Transverse colon (tissue), 4 donors: Measurements from ENCODE around the gene DIPK1B. TPM values are rescaled to one million over a fixed set of nuclear protein-coding genes. Genes with fewer than 3 reads are reported as not detected.

Experiments used
- DNase-seq: peaks from one replicate; pipeline ENCODE4 v3.0.0-alpha.2; 2019
- H3K27ac ChIP-seq, 4 donors: fragments of 200-600 bp; sonication (generic); 2 replicates each; pipeline ENCODE4 v1.5.1; 2016 to 2018; ENCODE audit warnings: inconsistent platforms in 4 of 4
- H3K27me3 ChIP-seq: fragments of 200-600 bp; sonication (generic); 2 replicates; pipeline ENCODE4 v1.5.1; 2017; ENCODE audit warnings: inconsistent platforms
- H3K36me3 ChIP-seq, 4 donors: fragments of 200-600 bp; sonication (generic); 2 replicates each; pipeline ENCODE4 v1.5.1; 2017 to 2019; ENCODE audit warnings: inconsistent platforms in 4 of 4
- H3K4me1 ChIP-seq, 4 donors: fragments of 200-600 bp; sonication (generic); 2 replicates each; pipeline ENCODE4 v1.5.1; 2017 to 2020; ENCODE audit warnings: inconsistent platforms in 4 of 4
- H3K4me3 ChIP-seq, 4 donors: fragments of 200-600 bp; sonication (generic); 1 replicate in 1 of 4; 2 replicates in 3 of 4; pipeline versions ENCODE4 v1.5.1 to v1.6.1; 2017 to 2019; ENCODE audit warnings: inconsistent platforms in 4 of 4
- H3K9me3 ChIP-seq, 2 donors: fragments of 200-600 bp; sonication (generic); 2 replicates each; pipeline ENCODE4 v1.5.1; 2017 to 2019; ENCODE audit warnings: inconsistent platforms in 2 of 2
- EP300 ChIP-seq: sonication (generic); formaldehyde crosslinking; IDR thresholded peaks from one replicate; pipeline ENCODE4 v1.6.1; 2017; ENCODE audit warnings: antibody characterized with exemption, low read depth
- POLR2A ChIP-seq: fragments of 450-650 bp; IDR thresholded peaks from one replicate; pipeline ENCODE4 v1.6.1; 2016; ENCODE audit warnings: antibody characterized with exemption, mild to moderate bottlenecking, moderate library complexity
- POLR2AphosphoS5 ChIP-seq, 3 donors: sonication (generic); formaldehyde crosslinking; IDR thresholded peaks; one replicate each; pipeline ENCODE4 v1.6.1; 2016; ENCODE audit warnings: antibody characterized with exemption in 3 of 3
- WGBS, 2 donors: methylation state at CpG; one replicate each; pipeline ENCODE4 v1.1.5; 2018; ENCODE audit warnings: low coverage in 1 of 2; 5-methylcytosine and 5-hydroxymethylcytosine counted together
- in situ Hi-C, 4 donors: fragments of 200-750 bp; cut with MboI; loops; one replicate each; pipeline versions ENCODE4 v1.15.0 to v1.15.1; 2017; ENCODE audit warnings: low sequenced_read_pairs in 3 of 4, low pct_ligation_motif_present in 1 of 4, low pct_unique_long_range_greater_than_20kb in 1 of 4
- intact Hi-C: fragments of 100-400 bp; cut with DNase I; formaldehyde crosslinking; loops from one replicate; pipeline ENCODE4 v1.15.1; 2023; ENCODE audit warnings: low total_unique reads
- total RNA-seq, 4 donors: library from RNA; depleted of rRNA; stranded (reverse); fragments of >200 nt; gene quantifications; one replicate each; pipeline ENCODE4 v1.1.0, GENCODE V29; 2016
- TF ChIP-seq, protein P1 (sequence below), 5 experiments: fragments of 200-600 bp in 3 of 5; fragments of 450-650 bp in 2 of 5; sonication (generic) in 3 of 5; IDR thresholded peaks; 1 replicate in 2 of 5; 2 replicates in 3 of 5; pipeline ENCODE4 v1.5.1; 2016 to 2017; ENCODE audit warnings: antibody characterized with exemption in 5 of 5, inconsistent platforms in 3 of 5, mild to moderate bottlenecking in 2 of 5, moderate library complexity in 1 of 5

The DIPK1B gene
- total RNA-seq, 4 donors from 2014 or later, result 3.5 to 12.3 (median 3.9) TPM

DNA sequence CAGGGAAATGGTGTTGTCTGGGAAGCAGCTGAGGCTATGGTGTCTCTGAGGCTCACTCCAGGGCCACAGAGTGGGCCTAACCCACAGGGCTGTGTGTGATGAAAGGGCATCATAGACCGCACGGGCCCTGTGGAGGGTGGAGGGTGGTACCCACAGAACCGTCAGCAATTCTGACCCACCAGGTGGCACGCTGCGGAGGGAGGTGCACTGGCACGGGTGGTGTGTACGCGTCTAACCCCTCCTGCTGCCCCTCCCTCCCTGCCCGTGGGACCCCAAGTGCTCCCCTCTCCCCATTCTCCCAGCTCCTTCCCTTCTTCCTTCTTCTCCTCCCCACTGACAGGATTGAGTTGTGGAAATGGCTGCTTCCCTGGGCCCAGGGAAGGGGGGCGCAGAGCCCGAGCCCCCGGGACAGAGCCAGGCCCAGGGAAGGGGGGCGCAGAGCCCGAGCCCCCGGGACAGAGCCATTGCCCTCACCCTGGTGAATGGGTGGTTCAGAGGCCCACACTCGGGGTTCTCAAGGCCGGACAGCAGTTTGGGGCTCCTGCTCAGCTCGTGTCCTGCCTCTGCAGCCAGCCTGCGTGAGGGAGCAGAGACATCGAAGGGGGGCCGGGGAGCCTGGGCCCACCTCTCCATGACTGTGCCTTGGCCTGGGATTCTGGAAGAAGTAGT lies 23.6 kb downstream of the DIPK1B start:
- in situ Hi-C loops, result no loop called here
- intact Hi-C loops, result no loop called here
- Histone ChIP-seq H3K27me3 (peaks cover 14% of the 10 kb centered on the region), H3K9me3 (no peaks in the 10 kb centered on the region), H3K36me3 (no peaks in the 10 kb centered on the region), H3K4me1 (peaks cover 0 to 2% (median under 1%) of the 10 kb centered on the region in 4 donors), H3K4me3 (no peak overlapping the region), H3K27ac (no peak overlapping the region)
- DNase-seq, result no peak
- TF ChIP-seq POLR2AphosphoS5 (IDR thresholded peaks at IDR 0.05), result no peak
- no peak for TF ChIP-seq EP300
- TF ChIP-seq POLR2A, result no peak
- TF ChIP-seq, protein P1, sequence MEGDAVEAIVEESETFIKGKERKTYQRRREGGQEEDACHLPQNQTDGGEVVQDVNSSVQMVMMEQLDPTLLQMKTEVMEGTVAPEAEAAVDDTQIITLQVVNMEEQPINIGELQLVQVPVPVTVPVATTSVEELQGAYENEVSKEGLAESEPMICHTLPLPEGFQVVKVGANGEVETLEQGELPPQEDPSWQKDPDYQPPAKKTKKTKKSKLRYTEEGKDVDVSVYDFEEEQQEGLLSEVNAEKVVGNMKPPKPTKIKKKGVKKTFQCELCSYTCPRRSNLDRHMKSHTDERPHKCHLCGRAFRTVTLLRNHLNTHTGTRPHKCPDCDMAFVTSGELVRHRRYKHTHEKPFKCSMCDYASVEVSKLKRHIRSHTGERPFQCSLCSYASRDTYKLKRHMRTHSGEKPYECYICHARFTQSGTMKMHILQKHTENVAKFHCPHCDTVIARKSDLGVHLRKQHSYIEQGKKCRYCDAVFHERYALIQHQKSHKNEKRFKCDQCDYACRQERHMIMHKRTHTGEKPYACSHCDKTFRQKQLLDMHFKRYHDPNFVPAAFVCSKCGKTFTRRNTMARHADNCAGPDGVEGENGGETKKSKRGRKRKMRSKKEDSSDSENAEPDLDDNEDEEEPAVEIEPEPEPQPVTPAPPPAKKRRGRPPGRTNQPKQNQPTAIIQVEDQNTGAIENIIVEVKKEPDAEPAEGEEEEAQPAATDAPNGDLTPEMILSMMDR (IDR thresholded peaks at IDR 0.05), result no peak
- 88% methylated on average over 17 of the region's 21 CpGs; no CpG with 5 or more reads in 1 of the 2 donors for WGBS, 2 donors

DNA sequence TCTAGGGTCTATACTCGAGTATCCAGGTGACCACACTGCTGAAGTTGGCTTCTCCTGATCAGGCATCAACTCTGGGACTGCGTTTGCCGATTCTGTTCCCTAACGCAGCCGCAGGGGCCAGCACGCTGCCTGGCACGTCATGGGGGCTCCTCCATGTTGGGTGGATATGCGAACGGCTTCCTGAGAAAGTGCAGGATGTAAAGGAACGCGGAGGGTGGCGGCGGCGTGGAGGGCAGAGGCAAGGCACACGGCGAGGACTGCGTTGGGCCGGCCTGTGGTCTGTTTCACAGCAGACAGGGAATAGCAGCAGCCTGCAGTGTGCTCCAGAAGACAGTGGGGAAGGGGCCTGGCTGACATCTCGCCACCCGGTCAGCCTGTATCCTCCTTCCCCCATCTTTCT lies 26.6 kb downstream of the DIPK1B start:
- H3K27me3 ChIP-seq, result peaks cover 44% of the 10 kb centered on the region
- in situ Hi-C loops (no loop called here), intact Hi-C loops (no loop called here)
- TF ChIP-seq EP300, result no peak
- TF ChIP-seq POLR2A, result no peak
- no peak for TF ChIP-seq POLR2AphosphoS5 (IDR thresholded peaks at IDR 0.05)
- TF ChIP-seq, protein P1 (IDR thresholded peaks at IDR 0.05), result no peak
- H3K27ac ChIP-seq, result no peak overlapping the region
- no peak overlapping the region for H3K4me3 ChIP-seq
- no peaks in the 10 kb centered on the region for H3K36me3 ChIP-seq
- peaks cover 6 to 21% (median 13%) of the 10 kb centered on the region in 4 donors for H3K4me1 ChIP-seq
- no peaks in the 10 kb centered on the region for H3K9me3 ChIP-seq
- DNase-seq, result no peak
- 88 to 96% methylated on average over 10 to 20 of the region's 20 CpGs for WGBS, 2 donors

DNA sequence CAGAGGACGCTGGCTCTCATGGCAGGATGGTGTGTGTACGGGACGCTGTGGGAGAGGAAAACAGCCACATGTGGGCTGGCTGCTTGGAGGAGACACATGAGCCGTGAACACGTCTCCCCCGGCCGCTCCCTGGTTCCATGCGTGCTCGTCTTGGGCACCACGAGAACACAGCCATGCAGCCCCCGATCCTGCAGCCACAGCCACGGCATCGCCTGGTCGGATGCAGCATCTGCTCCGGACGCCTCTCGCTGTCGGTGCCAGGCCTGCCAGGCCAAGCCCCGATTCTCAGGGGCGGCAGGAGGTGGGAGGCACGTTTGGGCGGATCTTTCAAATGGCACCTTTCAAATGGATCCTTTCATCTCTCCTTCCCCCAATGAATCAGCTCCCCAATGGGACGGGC lies 27.1 kb downstream of the DIPK1B start:
- Histone ChIP-seq H3K4me3 (no peak overlapping the region), H3K9me3 (no peaks in the 10 kb centered on the region), H3K27ac (no peak overlapping the region), H3K27me3 (peaks cover 50% of the 10 kb centered on the region), H3K36me3 (no peaks in the 10 kb centered on the region), H3K4me1 (peaks cover 6 to 21% (median 13%) of the 10 kb centered on the region in 4 donors)
- no peak for TF ChIP-seq EP300
- no peak for TF ChIP-seq POLR2A
- TF ChIP-seq POLR2AphosphoS5 (IDR thresholded peaks at IDR 0.05), result no peak
- TF ChIP-seq, protein P1 (IDR thresholded peaks at IDR 0.05), result no peak
- WGBS, 2 donors, result 79% methylated on average over 23 of the region's 23 CpGs; no CpG with 5 or more reads in 1 of the 2 donors
- in situ Hi-C loops, result no loop called here
- no peak for DNase-seq
- intact Hi-C loops, result no loop called here

DNA sequence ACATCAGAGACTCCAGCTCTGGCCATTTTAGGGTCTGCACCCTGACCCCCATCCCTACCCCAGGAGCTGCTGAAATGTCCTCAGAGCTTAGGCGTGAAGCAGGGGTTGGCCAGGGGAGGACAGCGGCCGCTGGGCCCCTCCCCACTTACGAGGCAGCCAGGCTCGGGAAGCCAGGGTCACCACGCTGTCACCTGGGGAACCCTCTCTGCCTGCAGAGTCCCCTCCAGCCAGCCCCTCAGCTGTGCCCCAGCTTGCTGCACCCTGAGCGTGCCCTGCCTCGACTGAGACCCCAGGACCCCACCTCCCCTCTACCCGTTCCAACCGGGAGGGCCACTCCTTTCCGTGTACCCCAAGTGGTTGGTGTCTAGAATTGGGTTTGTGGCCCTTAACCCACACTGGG lies 27.7 kb downstream of the DIPK1B start:
- H3K4me3 ChIP-seq, result no peak overlapping the region
- peaks cover 6 to 21% (median 13%) of the 10 kb centered on the region in 4 donors for H3K4me1 ChIP-seq
- H3K27me3 ChIP-seq, result peaks cover 53% of the 10 kb centered on the region
- H3K9me3 ChIP-seq, result no peaks in the 10 kb centered on the region
- in situ Hi-C loops, result no loop called here
- 83% methylated on average over 10 of the region's 11 CpGs; no CpG with 5 or more reads in 1 of the 2 donors for WGBS, 2 donors
- TF ChIP-seq POLR2AphosphoS5 (IDR thresholded peaks at IDR 0.05), result no peak
- no peak for DNase-seq
- no peak overlapping the region for H3K27ac ChIP-seq
- intact Hi-C loops, result no loop called here
- H3K36me3 ChIP-seq, result no peaks in the 10 kb centered on the region
